GM18867 (cell line): Measurements from ENCODE around the gene CHD1L.
A peak's percentile ranks its signal among the peaks of the same experiment; 100 is the strongest.
"Not testable (repeated sequence)": the region's sequence is repeated elsewhere in the genome, so short reads cannot be mapped to it uniquely, and the experiment has no call there.

Source experiments
- ATAC-seq: cut with Tn5 transposase; IDR thresholded peaks from one replicate; pipeline ENCODE4 v1.9.1; 2021; ENCODE audit warnings: mild to moderate bottlenecking, moderate library complexity; ENCODE audit not compliant: unreplicated experiment

CHD1L gene

GRCh38 chr1:147242449-147243227 is at the start of gene CHD1L:
Gene CHD1L, plus strand, starts transcription at chr1:147242684. Its CDS starts 20 bp downstream, at chr1:147242704.
- peak; percentile 86 for ATAC-seq

- ATAC-seq = not testable (repeated sequence)
These were observed 45.2 kb upstream of the CHD1L start for GRCh38 chr1:147197324-147197723.

GRCh38 chr1:147201276-147201675 is 41.2 kb upstream of the CHD1L start:
- no peak for ATAC-seq

- ATAC-seq = no peak
These were observed 40.7 kb upstream of the CHD1L start for GRCh38 chr1:147201786-147202185.

GRCh38 chr1:147202576-147202975 is 39.9 kb upstream of the CHD1L start:
- ATAC-seq = no peak

- ATAC-seq = no peak
These were observed 38.4 kb upstream of the CHD1L start for GRCh38 chr1:147204080-147204479.

GRCh38 chr1:147207192-147207591 is 35.3 kb upstream of the CHD1L start:
- no peak for ATAC-seq

GRCh38 chr1:147208619-147209018 is 33.9 kb upstream of the CHD1L start:
- no peak for ATAC-seq

GRCh38 chr1:147209825-147210821 is 32.4 kb upstream of the CHD1L start:
- no peak for ATAC-seq

- ATAC-seq = no peak
These were observed 31.5 kb upstream of the CHD1L start for GRCh38 chr1:147210987-147211386.

GRCh38 chr1:147211577-147211976 is 30.9 kb upstream of the CHD1L start:
- ATAC-seq = no peak

- no peak for ATAC-seq
These were observed 29.2 kb upstream of the CHD1L start for GRCh38 chr1:147213271-147213670.

- no peak for ATAC-seq
These were observed 28.2 kb upstream of the CHD1L start for GRCh38 chr1:147214325-147214724.

- ATAC-seq = no peak
These were observed 27.5 kb upstream of the CHD1L start for GRCh38 chr1:147214842-147215539.

- ATAC-seq = no peak
These were observed 27.0 kb upstream of the CHD1L start for GRCh38 chr1:147215540-147215916.

- ATAC-seq = no peak
These were observed 26.4 kb upstream of the CHD1L start for GRCh38 chr1:147216124-147216523.

GRCh38 chr1:147217141-147217540 is 25.3 kb upstream of the CHD1L start:
- ATAC-seq = no peak

GRCh38 chr1:147218606-147219005 is 23.9 kb upstream of the CHD1L start:
- no peak for ATAC-seq

GRCh38 chr1:147223740-147224615 is 18.5 kb upstream of the CHD1L start:
- no peak for ATAC-seq

- ATAC-seq = peak; percentile 83
These were observed 17.2 kb upstream of the CHD1L start, which contains the start of gene FMO5 for GRCh38 chr1:147225193-147225730. Gene FMO5, minus strand, starts transcription at chr1:147225339. Its CDS starts 310 bp downstream, at chr1:147225029.
